Endodermal cell (in vitro differentiated cells): ENCODE results near the gene SPATA2L. TPM values are rescaled to one million over a fixed set of nuclear protein-coding genes. Genes with fewer than 3 reads are reported as not detected.

Experiments
- DNase-seq: peaks from one replicate; pipeline ENCODE4 v3.0.0-alpha.2; 2017
- H3K27ac ChIP-seq: 2 replicates; pipeline ENCODE4 v1.5.1; 2013; ENCODE audit warnings: mild to moderate bottlenecking, low read depth, low read length, moderate library complexity
- H3K27me3 ChIP-seq: 2 replicates; pipeline ENCODE4 v1.6.1; 2013; ENCODE audit warnings: mild to moderate bottlenecking, low read length, moderate library complexity; ENCODE audit not compliant: insufficient read depth, control insufficient read depth, poor library complexity, severe bottlenecking
- H3K36me3 ChIP-seq: 2 replicates; pipeline ENCODE4 v1.7.0; 2013; ENCODE audit warnings: mild to moderate bottlenecking, low read length, moderate library complexity; ENCODE audit not compliant: control insufficient read depth, insufficient read depth
- H3K4me1 ChIP-seq: one replicate; pipeline ENCODE4 v1.7.0; 2013; ENCODE audit warnings: low read length; ENCODE audit not compliant: control insufficient read depth, insufficient read depth
- H3K4me3 ChIP-seq: 2 replicates; pipeline ENCODE4 v1.5.1; 2013; ENCODE audit warnings: mild to moderate bottlenecking, low read length, moderate library complexity
- H3K9ac ChIP-seq: 2 replicates; pipeline ENCODE4 v1.6.1; 2013; ENCODE audit warnings: mild to moderate bottlenecking, low read length, moderate library complexity; ENCODE audit not compliant: poor library complexity, severe bottlenecking; ENCODE audit errors: extremely low read depth
- H3K9me3 ChIP-seq: 2 replicates; pipeline ENCODE4 v1.6.1; 2013; ENCODE audit warnings: mild to moderate bottlenecking, low read length, moderate library complexity; ENCODE audit not compliant: control insufficient read depth
- H3K27ac Mint-ChIP-seq: 2 replicates; pipeline ENCODE4 v1.8.0; 2020; ENCODE audit warnings: mixed read lengths
- H3K27me3 Mint-ChIP-seq: 2 replicates; pipeline ENCODE4 v1.8.0; 2021; ENCODE audit warnings: mild to moderate bottlenecking, mixed read lengths; ENCODE audit not compliant: insufficient read depth
- H3K36me3 Mint-ChIP-seq: 2 replicates; pipeline ENCODE4 v1.8.0; 2020; ENCODE audit warnings: low read depth, mixed read lengths
- H3K4me1 Mint-ChIP-seq: 2 replicates; pipeline ENCODE4 v1.8.0; 2020; ENCODE audit warnings: mixed read lengths
- H3K4me3 Mint-ChIP-seq: 2 replicates; pipeline ENCODE4 v1.8.0; 2020; ENCODE audit warnings: mild to moderate bottlenecking, moderate library complexity, mixed read lengths
- H3K9me3 Mint-ChIP-seq: 2 replicates; pipeline ENCODE4 v1.8.0; 2020; ENCODE audit warnings: mild to moderate bottlenecking, mixed read lengths
- CTCF ChIP-seq: fragments of 200-600 bp; sonication (generic); conservative IDR thresholded peaks from 2 replicates; pipeline ENCODE4 v1.5.0; 2021; ENCODE audit warnings: antibody characterized with exemption, mild to moderate bottlenecking
- WGBS, 2 experiments: methylation state at CpG; one replicate each; pipeline versions ENCODE4 v1.1.5 to v1.1.7; 2013; ENCODE audit warnings: missing lambda C conversion rate in 2 of 2, mixed read lengths in 1 of 2; ENCODE audit not compliant: insufficient coverage in 1 of 2, insufficient read length in 1 of 2; 5-methylcytosine and 5-hydroxymethylcytosine counted together
- total RNA-seq, 2 donors: library from RNA; stranded (reverse); fragmentation: NEBNext Ultra II Directional in 1 of 2; extraction: Animal tissue kit (Norgen Biotek cat#: 25700) in 1 of 2; gene quantifications; 2 replicates in 1 of 2; 3 replicates in 1 of 2; pipeline ENCODE4 v1.2.1, GENCODE V29; 2021

Gene SPATA2L
- total RNA-seq, 2 donors from 2014 or later: 22.9 to 28.8 TPM

DNA sequence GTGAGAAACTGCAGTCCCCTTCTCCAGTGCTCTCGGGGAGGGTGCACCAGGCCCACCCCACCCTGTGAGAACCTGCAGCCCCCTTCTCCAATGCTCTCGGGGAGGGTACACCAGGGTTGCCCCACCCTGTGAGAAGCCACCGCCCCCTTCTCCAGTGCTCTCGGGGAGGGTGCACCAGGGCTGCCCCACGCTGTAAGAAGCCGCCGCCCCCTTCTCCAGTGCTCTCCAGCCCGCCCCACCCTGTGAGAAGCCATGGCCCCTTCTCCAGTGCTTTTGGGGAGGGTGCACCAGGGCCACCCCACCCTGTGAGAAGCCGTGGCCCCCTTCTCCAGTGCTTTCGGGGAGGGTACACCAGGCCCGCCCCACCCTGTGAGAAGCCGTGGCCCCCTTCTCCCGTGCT, 31.8 kb downstream of the SPATA2L start:
- DNase-seq: no peak
- Histone ChIP-seq H3K9me3 (peaks cover 16% of the 10 kb centered on the region), H3K27ac (no peak overlapping the region), H3K4me1 (no peaks in the 10 kb centered on the region), H3K36me3 (peaks cover 18% of the 10 kb centered on the region), H3K4me3 (no peak overlapping the region), H3K27me3 (no peaks in the 10 kb centered on the region), H3K9ac (no peak overlapping the region)
- Mint-ChIP-seq H3K4me1 (no peaks in the 10 kb centered on the region), H3K27ac (no peak overlapping the region), H3K4me3 (no peak overlapping the region), H3K36me3 (peaks cover 50% of the 10 kb centered on the region), H3K27me3 (no peaks in the 10 kb centered on the region), H3K9me3 (peaks cover 55% of the 10 kb centered on the region)
- no peak for TF ChIP-seq CTCF
- WGBS, 2 experiments: 87 to 94% methylated on average over 5 to 13 of the region's 13 CpGs

GRCh38 chr16:89668790-89669158, 32.7 kb downstream of the SPATA2L start:
- Histone ChIP-seq H3K27ac (no peak overlapping the region), H3K9me3 (peaks cover 14% of the 10 kb centered on the region), H3K9ac (no peak overlapping the region), H3K4me3 (no peak overlapping the region), H3K4me1 (no peaks in the 10 kb centered on the region), H3K36me3 (peaks cover 25% of the 10 kb centered on the region), H3K27me3 (no peaks in the 10 kb centered on the region)
- Mint-ChIP-seq H3K4me1 (no peaks in the 10 kb centered on the region), H3K36me3 (peaks cover 58% of the 10 kb centered on the region), H3K4me3 (no peak overlapping the region), H3K27me3 (no peaks in the 10 kb centered on the region), H3K27ac (no peak overlapping the region), H3K9me3 (peaks cover 55% of the 10 kb centered on the region)
- DNase-seq: no peak
- no peak for TF ChIP-seq CTCF
- WGBS, 2 experiments: 93 to 100% methylated on average over 5 of the region's 5 CpGs

- peaks cover 69% of the 10 kb centered on the region for H3K36me3 Mint-ChIP-seq
- H3K27me3 Mint-ChIP-seq: no peaks in the 10 kb centered on the region
- peaks cover 52% of the 10 kb centered on the region for H3K9me3 Mint-ChIP-seq
- H3K27me3 ChIP-seq: no peaks in the 10 kb centered on the region
- H3K9me3 ChIP-seq: peaks cover 24% of the 10 kb centered on the region
- no peak overlapping the region for H3K4me3 ChIP-seq
- no peak overlapping the region for H3K9ac ChIP-seq
- TF ChIP-seq CTCF: no peak
- 83 to 86% methylated on average over 9 of the region's 9 CpGs for WGBS, 2 experiments
- no peaks in the 10 kb centered on the region for H3K4me1 ChIP-seq
- H3K4me3 Mint-ChIP-seq: no peak overlapping the region
- DNase-seq: no peak
- no peak overlapping the region for H3K27ac Mint-ChIP-seq
- peaks cover 36% of the 10 kb centered on the region for H3K36me3 ChIP-seq
- H3K4me1 Mint-ChIP-seq: no peaks in the 10 kb centered on the region
- no peak overlapping the region for H3K27ac ChIP-seq
Measured at GRCh38 chr16:89667633-89668032, 33.9 kb downstream of the SPATA2L start.
